ENCODE data around the gene CDKAL1.

DNA sequence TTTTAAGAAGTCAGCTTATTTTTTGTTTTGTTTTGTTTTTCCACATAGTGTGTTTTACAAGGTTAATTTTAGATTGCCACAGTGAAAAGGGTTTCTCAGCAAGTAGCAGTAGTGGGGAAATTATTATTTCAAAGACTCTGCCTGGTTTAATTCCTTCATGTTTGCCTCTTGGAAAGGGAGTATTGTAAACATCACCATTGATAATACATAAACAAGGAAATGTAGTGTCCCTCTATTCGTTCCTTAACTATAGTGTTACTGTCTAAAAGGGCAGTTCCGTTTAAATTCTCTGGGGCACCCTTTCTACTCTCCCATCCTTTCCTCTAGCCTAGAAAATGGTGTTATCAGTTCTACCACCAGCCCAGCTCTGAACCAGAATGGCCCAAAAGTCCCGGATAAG is 668.3 kb downstream of the CDKAL1 start:
- TF ChIP-seq FOXA1 (IDR thresholded peaks at IDR 0.05) (no peak), SP1 (IDR thresholded peaks at IDR 0.05) (no peak), L3MBTL2 (conservative IDR thresholded peaks at IDR 0.05) (no peak), CTBP1 (IDR thresholded peaks at IDR 0.05; ENCODE audit: borderline replicate concordance) (no peak), FOXK2 (IDR thresholded peaks at IDR 0.05) (no peak), ELF4 (IDR thresholded peaks at IDR 0.05) (no peak)
